OCI-LY1 (cell line): ENCODE results near the gene RAB3C.

Experiments
- H2AFZ ChIP-seq: fragments of 200-600 bp; sonication (generic), shearing (Covaris generic); 2 replicates; pipeline ENCODE4 v1.6.0; 2014; ENCODE audit warnings: antibody characterized with exemption, mild to moderate bottlenecking, low read length
- H3F3A ChIP-seq: fragments of 200-600 bp; sonication (generic), shearing (Covaris generic); 2 replicates; pipeline ENCODE4 v1.6.0; 2014; ENCODE audit warnings: mild to moderate bottlenecking, antibody characterized with exemption, low read length, moderate library complexity; ENCODE audit not compliant: insufficient read depth
- H3K27ac ChIP-seq: fragments of 200-600 bp; sonication (generic); 2 replicates; pipeline ENCODE4 v1.5.1; 2014; ENCODE audit warnings: low read length, mixed run types, mild to moderate bottlenecking, low read depth; ENCODE audit not compliant: poor library complexity, severe bottlenecking
- H3K27me3 ChIP-seq: fragments of 200-600 bp; sonication (generic); 2 replicates; pipeline ENCODE4 v1.6.0; 2014; ENCODE audit warnings: antibody characterized with exemption, mild to moderate bottlenecking, low read length, moderate library complexity; ENCODE audit not compliant: insufficient read depth
- H3K36me3 ChIP-seq: fragments of 200-600 bp; sonication (generic); 2 replicates; pipeline ENCODE4 v1.6.1; 2014; ENCODE audit warnings: mild to moderate bottlenecking, antibody characterized with exemption, low read length, moderate library complexity, mixed read lengths; ENCODE audit not compliant: insufficient read depth
- H3K4me1 ChIP-seq: fragments of 200-600 bp; sonication (generic); 2 replicates; pipeline ENCODE4 v1.5.1; 2014; ENCODE audit warnings: mild to moderate bottlenecking, low read length, moderate library complexity; ENCODE audit not compliant: insufficient read depth, severe bottlenecking
- H3K4me2 ChIP-seq: fragments of 200-600 bp; sonication (generic), shearing (Covaris generic); 2 replicates; pipeline ENCODE4 v1.6.1; 2014; ENCODE audit warnings: low read length
- H3K4me3 ChIP-seq: fragments of 200-600 bp; sonication (generic); 2 replicates; pipeline ENCODE4 v1.5.1; 2014; ENCODE audit warnings: low read length, low read depth, mild to moderate bottlenecking, mixed read lengths; ENCODE audit not compliant: poor library complexity, severe bottlenecking
- H3K79me2 ChIP-seq: fragments of 200-600 bp; shearing (Covaris generic); 2 replicates; pipeline ENCODE4 v1.6.1; 2016; ENCODE audit warnings: mixed run types, low read length, mixed read lengths; ENCODE audit not compliant: insufficient read depth
- H3K9ac ChIP-seq: fragments of 200-600 bp; sonication (generic), shearing (Covaris generic); 2 replicates; pipeline ENCODE4 v1.6.1; 2014; ENCODE audit warnings: mild to moderate bottlenecking, low read length, mixed read lengths
- H3K9me2 ChIP-seq: fragments of 200-600 bp; sonication (generic), shearing (Covaris generic); 2 replicates; pipeline ENCODE4 v1.6.1; 2014; ENCODE audit warnings: low read depth, mild to moderate bottlenecking, low read length, mixed read lengths
- H3K9me3 ChIP-seq: fragments of 200-600 bp; shearing (Covaris generic); 2 replicates; pipeline ENCODE4 v1.6.1; 2014; ENCODE audit warnings: low read length, mixed read lengths
- H4K20me1 ChIP-seq: fragments of 200-600 bp; sonication (generic), shearing (Covaris generic); 2 replicates; pipeline ENCODE4 v1.6.0; 2016; ENCODE audit warnings: mild to moderate bottlenecking, low read length; ENCODE audit not compliant: insufficient read depth
- EZH2 ChIP-seq: fragments of 200-600 bp; sonication (generic), shearing (Covaris generic); IDR thresholded peaks from 2 replicates; pipeline ENCODE4 v1.8.0; 2017; ENCODE audit warnings: borderline replicate concordance, mixed run types, mild to moderate bottlenecking, antibody characterized with exemption, low read length, moderate library complexity, mixed read lengths
- TF ChIP-seq, protein P1 (sequence below): fragments of 200-600 bp; sonication (generic), shearing (Covaris generic); IDR thresholded peaks from 2 replicates; pipeline ENCODE4 v1.5.1; 2017; ENCODE audit warnings: mild to moderate bottlenecking, antibody characterized with exemption, low read length, moderate library complexity, mixed read lengths

The RAB3C gene

DNA sequence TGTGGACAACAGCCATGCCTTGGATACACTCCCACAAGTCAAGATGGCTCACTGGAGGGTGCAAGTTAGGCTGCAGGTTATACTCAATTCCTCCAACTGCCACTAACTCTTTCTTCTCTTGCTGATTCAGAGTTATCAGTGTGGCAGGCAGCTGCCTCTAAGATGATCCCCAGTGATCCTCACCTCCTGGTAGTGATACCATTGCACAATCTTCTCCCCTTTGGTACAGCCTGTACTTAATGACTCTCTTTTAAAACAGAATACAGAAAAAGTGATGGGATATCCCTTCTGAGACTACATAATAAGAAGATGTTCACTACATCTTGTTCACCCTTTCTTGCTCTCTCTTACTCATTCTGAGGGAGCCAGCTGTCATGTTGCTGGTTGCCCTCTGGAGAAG is 323.1 kb downstream of the RAB3C start:
- Histone ChIP-seq H3K27ac (no peak overlapping the region), H3K4me3 (no peak overlapping the region), H3K4me2 (no peak overlapping the region), H3K9ac (no peak overlapping the region), H3K36me3 (no peaks in the 10 kb centered on the region), H2AFZ (no peak overlapping the region), H3F3A (no peaks in the 10 kb centered on the region), H3K9me2 (no peaks in the 10 kb centered on the region), H4K20me1 (no peaks in the 10 kb centered on the region), H3K27me3 (no peaks in the 10 kb centered on the region), H3K9me3 (no peaks in the 10 kb centered on the region), H3K4me1 (no peaks in the 10 kb centered on the region), H3K79me2 (no peaks in the 10 kb centered on the region)
- no peak for TF ChIP-seq EZH2
- TF ChIP-seq, protein P1, sequence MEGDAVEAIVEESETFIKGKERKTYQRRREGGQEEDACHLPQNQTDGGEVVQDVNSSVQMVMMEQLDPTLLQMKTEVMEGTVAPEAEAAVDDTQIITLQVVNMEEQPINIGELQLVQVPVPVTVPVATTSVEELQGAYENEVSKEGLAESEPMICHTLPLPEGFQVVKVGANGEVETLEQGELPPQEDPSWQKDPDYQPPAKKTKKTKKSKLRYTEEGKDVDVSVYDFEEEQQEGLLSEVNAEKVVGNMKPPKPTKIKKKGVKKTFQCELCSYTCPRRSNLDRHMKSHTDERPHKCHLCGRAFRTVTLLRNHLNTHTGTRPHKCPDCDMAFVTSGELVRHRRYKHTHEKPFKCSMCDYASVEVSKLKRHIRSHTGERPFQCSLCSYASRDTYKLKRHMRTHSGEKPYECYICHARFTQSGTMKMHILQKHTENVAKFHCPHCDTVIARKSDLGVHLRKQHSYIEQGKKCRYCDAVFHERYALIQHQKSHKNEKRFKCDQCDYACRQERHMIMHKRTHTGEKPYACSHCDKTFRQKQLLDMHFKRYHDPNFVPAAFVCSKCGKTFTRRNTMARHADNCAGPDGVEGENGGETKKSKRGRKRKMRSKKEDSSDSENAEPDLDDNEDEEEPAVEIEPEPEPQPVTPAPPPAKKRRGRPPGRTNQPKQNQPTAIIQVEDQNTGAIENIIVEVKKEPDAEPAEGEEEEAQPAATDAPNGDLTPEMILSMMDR = no peak
